Measurements from ENCODE around the gene FRMPD1.
"Not testable (repeated sequence)": the region's sequence is repeated elsewhere in the genome, so short reads cannot be mapped to it uniquely, and the experiment has no call there.

Gene FRMPD1

DNA sequence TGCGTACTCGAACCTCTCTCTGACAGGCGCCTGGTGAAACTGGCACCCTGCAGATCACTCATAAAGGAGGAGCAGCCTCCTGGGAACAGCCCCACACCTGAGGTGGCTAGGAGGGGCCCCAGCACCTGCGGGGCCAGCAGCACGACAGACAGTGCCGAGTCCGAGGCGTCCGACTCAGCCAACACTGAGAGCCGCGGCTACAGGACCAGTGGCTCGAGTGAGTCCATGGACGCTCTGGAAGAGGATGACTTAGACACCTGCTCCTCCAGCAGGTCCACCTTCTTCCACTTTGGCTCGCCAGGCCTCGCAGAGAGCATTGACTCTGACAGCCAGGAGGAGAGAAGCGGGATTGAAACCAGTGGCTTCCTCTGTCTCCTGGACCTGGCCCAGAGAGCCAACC is 89.4 kb downstream of the FRMPD1 start:
- DNase-seq = no peak

GRCh38 chr9:37740631-37741328 is 90.0 kb downstream of the FRMPD1 start:
- no peak for DNase-seq

- DNase-seq = no peak
These were observed 95.2 kb downstream of the FRMPD1 start for GRCh38 chr9:37745970-37746369.

GRCh38 chr9:37746448-37747270 is 95.9 kb downstream of the FRMPD1 start:
- no peak for DNase-seq

DNA sequence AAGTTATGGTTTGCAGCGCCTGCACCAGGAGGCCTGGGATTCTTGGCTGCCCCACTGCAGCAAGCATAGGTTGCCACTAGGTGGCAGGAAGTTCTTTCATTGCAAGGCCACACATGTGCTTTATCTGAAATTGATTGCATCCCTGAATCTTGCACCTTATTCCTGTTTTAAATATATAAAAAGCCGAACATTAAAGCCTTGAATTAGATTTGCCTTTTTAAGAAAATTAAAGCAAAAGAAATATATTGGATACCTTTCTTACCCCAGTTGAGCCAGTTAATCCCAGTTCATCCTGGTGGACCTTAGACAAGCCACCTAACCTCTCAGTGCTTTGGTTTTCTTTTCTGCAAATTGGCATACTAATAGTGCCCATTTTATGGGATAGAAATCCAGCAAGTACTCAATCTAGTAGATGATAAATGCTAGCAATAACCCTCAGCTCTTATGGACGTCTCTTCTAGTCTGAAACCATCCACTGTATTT is 96.6 kb downstream of the FRMPD1 start:
- DNase-seq = peak; percentile 50 to 59

DNA sequence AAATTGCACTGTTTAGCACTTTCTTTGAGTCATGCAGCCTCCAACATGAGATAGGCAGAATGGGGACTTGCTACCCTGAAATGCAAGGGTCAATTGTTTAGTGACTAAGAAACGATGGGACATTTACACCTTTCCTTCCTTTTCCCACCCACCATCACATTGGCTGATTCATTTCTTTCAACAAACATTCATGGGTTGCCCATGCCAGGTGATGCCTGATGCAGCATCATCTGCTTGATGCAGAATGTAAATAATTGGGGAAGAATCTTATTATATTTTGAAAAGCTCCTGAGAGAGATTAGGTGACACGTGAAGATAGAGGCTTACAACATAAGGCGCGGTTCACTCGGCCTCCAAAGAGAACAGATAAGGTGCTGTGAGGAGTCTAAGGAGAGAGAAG is 98.4 kb downstream of the FRMPD1 start:
- no peak for DNase-seq

DNA sequence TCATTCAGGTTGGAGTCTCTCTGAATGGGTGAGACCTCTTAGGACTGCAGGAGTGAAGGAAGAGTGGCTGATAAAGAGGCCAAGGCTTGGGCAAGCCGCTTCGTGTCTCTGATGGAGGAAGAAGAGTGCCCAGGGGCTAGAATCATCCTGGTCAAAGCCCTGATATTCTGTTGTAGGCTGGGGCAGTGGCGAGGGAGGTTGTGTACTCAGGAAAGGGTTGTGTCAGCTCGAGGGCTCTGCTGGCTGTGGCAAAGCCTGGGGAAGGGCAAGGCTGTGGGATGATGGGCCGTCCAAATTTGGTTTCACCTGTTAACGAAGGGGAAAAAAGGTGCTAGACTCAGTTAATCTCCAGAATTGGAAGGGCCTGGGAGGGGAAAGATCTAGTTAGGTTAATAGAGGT is 100.4 kb downstream of the FRMPD1 start:
- DNase-seq = no peak

DNA sequence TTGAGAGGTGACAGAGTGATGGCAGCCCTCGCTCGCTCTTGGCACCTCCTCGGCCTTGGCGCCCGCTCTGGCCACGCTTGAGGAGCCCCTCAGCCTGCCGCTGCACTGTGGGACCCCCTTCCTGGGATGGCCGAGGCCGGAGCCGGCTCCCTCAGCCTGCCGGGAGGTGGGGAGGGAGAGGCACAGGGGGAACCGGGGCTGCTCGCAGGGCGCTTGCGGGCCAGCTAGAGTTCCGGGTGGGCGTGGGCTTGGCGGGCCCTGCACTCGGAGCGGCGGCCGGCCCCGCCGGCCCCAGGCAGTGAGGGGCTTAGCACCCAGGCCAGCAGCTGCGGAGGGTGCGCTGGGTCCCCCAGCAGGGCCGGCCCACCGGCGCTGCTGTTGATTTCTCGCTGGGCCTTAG is 101.0 kb downstream of the FRMPD1 start:
- DNase-seq = not testable (repeated sequence)

- DNase-seq = not testable (repeated sequence)
These were observed 101.4 kb downstream of the FRMPD1 start for GRCh38 chr9:37752112-37752511.

- DNase-seq = peak in 1 of 2 donors; percentile 13
These were observed 102.1 kb downstream of the FRMPD1 start for GRCh38 chr9:37752642-37753488.

- peak; percentile 70 for DNase-seq
These were observed 102.9 kb downstream of the FRMPD1 start, which contains the start of gene TRMT10B for GRCh38 chr9:37753489-37754190. TSS of gene TRMT10B (plus strand) at chr9:37753805. CDS start at chr9:37761932, 8,127 bp downstream.

GRCh38 chr9:37758747-37759146 is 108.0 kb downstream of the FRMPD1 start:
- DNase-seq = no peak

DNA sequence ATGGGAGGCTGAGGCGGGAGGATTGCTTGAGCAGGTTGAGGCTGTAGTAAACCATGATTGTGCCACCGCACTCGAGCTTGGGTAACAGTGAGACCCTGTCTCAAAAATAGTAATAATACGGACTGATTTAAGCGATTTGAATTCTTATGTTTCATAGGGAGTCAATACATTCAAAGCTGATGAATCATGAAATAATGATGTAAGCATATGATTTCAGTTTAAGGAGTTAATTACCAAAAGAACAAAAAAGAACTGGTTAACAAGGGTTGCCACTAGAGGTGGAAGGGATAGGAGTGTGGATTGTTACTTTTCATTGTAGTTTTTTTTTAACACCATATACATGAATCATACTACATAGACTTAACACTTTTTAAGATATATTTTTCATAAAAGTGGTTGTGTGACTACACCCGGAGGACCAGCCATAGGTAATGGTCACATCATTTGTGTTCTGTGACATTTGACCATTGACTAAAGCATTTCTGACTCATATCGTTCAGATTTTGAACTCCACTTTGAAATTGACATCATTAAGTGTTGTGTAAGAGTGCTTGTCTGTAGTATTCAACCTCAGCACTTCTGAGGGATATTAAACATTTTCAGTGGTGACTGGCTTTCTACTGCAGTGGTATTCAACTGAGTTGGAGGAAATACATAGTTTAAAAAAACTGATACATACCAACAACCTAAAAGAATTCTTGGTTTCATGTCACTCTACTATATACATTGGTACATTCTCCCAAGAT is 109.8 kb downstream of the FRMPD1 start:
- no peak for DNase-seq

DNA sequence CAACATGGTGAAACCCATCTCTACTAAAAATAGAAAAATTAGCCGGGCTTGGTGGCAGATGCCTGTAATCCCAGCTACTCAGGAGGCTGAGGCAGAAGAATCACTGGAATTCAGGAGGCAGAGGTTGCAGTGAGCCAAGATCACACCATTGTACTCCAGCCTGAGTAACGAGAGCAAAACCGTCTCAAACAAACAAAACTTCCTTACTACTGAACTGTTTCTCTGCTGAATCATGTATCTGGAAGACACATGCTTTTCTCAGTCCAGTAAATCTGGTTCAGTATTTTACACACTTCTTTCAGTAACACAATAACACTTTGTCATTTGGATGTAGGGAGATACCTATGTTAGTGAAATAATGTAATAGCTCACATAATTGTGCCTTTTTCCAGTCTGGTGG is 110.8 kb downstream of the FRMPD1 start:
- no peak for DNase-seq

GRCh38 chr9:37765263-37765662 is 114.5 kb downstream of the FRMPD1 start:
- not testable (repeated sequence) for DNase-seq

GRCh38 chr9:37769306-37769705 is 118.6 kb downstream of the FRMPD1 start:
- DNase-seq = no peak

GRCh38 chr9:37769995-37770394 is 119.2 kb downstream of the FRMPD1 start:
- DNase-seq = no peak

DNA sequence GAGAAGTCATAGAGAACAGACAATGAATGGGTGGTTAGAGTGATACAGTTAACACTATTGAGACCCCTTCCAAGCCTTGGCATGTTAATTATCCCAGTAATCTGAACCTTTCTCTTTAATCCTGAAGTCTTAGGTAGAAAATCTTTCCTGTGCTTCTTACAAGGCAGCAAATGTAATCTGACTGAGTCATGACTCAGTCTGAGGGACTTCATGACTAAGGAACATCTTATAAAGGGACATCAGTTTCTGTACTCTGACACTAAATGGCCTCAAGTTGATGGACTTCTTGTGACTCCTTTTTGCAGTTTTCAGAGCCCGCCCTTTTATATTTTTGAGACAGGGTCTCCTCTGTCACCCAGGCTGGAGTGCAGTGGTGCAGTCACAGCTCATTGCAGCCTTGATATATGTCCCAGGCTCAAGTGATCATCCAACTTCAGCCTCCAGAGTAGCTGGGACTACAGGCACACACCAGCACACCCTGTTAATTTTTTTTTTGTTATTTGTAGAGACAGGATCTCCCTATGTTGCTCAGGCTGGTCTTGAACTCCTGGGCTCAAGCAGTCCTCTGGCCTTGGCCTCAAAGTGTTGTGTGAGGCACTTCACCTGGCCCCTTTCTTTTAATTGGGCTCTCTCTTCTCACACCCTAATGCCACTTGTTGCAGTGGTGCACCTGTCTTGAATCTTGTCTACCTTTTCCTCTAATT is 124.6 kb downstream of the FRMPD1 start:
- DNase-seq = no peak

- DNase-seq = no peak
These were observed 125.6 kb downstream of the FRMPD1 start for GRCh38 chr9:37776328-37776727.

GRCh38 chr9:37778534-37778933 is 127.8 kb downstream of the FRMPD1 start:
- DNase-seq = no peak

- DNase-seq = no peak
These were observed 133.5 kb downstream of the FRMPD1 start for GRCh38 chr9:37784291-37784615.
